ENCODE results near the gene ZDHHC22.

- TF ChIP-seq CTCF (IDR thresholded peaks at IDR 0.05) (no peak), POLR2AphosphoS5 (IDR thresholded peaks at IDR 0.05; ENCODE audit: low read depth, low read length) (no peak), REST (IDR thresholded peaks at IDR 0.05; ENCODE audit: insufficient read depth in 1 of 2, low read depth in 2 of 2, low read length in 1 of 2) (no peak), SIN3A (IDR thresholded peaks at IDR 0.05; ENCODE audit: borderline replicate concordance, insufficient read depth, low read depth, low read length) (no peak), TCF7L2 (IDR thresholded peaks at IDR 0.05; ENCODE audit: low read depth, low read length) (no peak)
Measured at GRCh38 chr14:77103951-77104350, 37.6 kb downstream of the ZDHHC22 start.
